Thymus (tissue), 11 donors: Measurements from ENCODE around the gene AURKAIP1. TPM values are rescaled to one million over a fixed set of nuclear protein-coding genes. Genes with fewer than 3 reads are reported as not detected.
"Not testable (repeated sequence)": the region's sequence is repeated elsewhere in the genome, so short reads cannot be mapped to it uniquely, and the experiment has no call there.

Source experiments
- DNase-seq, 9 donors: peaks; one replicate each; pipeline ENCODE4 v3.0.0-alpha.2; 2013; ENCODE audit warnings: low spot score in 9 of 9, low read depth in 6 of 9, missing footprints in 1 of 9
- H3K27ac ChIP-seq, 2 donors: one replicate each; pipeline ENCODE4 v1.5.1; 2013; ENCODE audit warnings: control low read depth in 1 of 2, low read depth in 1 of 2, low read length in 1 of 2, mild to moderate bottlenecking in 1 of 2, moderate library complexity in 1 of 2
- H3K27me3 ChIP-seq, 2 donors: one replicate each; pipeline ENCODE4 v1.5.1; 2013; ENCODE audit warnings: low read length in 1 of 2; ENCODE audit not compliant: control insufficient read depth in 2 of 2, insufficient read depth in 1 of 2
- H3K36me3 ChIP-seq, 2 donors: one replicate each; pipeline ENCODE4 v1.5.1; 2013; ENCODE audit warnings: low read length in 1 of 2, mild to moderate bottlenecking in 1 of 2, moderate library complexity in 1 of 2; ENCODE audit not compliant: control insufficient read depth in 2 of 2, insufficient read depth in 2 of 2
- H3K4me1 ChIP-seq, 2 donors: one replicate each; pipeline ENCODE4 v1.5.1; 2013; ENCODE audit warnings: low read length in 2 of 2; ENCODE audit not compliant: control insufficient read depth in 2 of 2, insufficient read depth in 2 of 2
- H3K4me3 ChIP-seq, 2 donors: one replicate each; pipeline ENCODE4 v1.5.1; 2013; ENCODE audit warnings: low read length in 2 of 2, control low read depth in 1 of 2, mild to moderate bottlenecking in 1 of 2
- H3K9me3 ChIP-seq, 2 donors: one replicate each; pipeline ENCODE4 v1.5.1; 2013; ENCODE audit warnings: low read length in 1 of 2, mild to moderate bottlenecking in 1 of 2; ENCODE audit not compliant: control insufficient read depth in 2 of 2, insufficient read depth in 1 of 2
- WGBS: extraction: QIAGEN DNeasy Blood & Tissue Kit; methylation state at CpG from one replicate; pipeline ENCODE4 v1.1.7; 2013; 5-methylcytosine and 5-hydroxymethylcytosine counted together
- polyA plus RNA-seq: library from polyadenylated mRNA; stranded (reverse); fragments of 200-250 nt; gene quantifications from one replicate; pipeline ENCODE4 v1.2.3, GENCODE V29; 2013
- total RNA-seq: library from RNA; stranded (reverse); fragments of 120-200 nt; gene quantifications from one replicate; pipeline ENCODE4 v1.2.4, GENCODE V29; 2013
- donor health status: healthy.

AURKAIP1 gene
- total and polyA plus RNA-seq, 2 donors: 96.2 to 116 TPM

- H3K27ac ChIP-seq: no peak overlapping the region
- H3K27me3 ChIP-seq: no peaks in the 10 kb centered on the region
- peaks cover 83 to 84% of the 10 kb centered on the region in 2 donors for H3K36me3 ChIP-seq
- H3K9me3 ChIP-seq: no peaks in the 10 kb centered on the region
- DNase-seq: no peak
- no peak overlapping the region for H3K4me3 ChIP-seq
- peaks cover 8 to 15% of the 10 kb centered on the region in 2 donors for H3K4me1 ChIP-seq
- 93% methylated on average over 11 of the region's 11 CpGs for WGBS
Measured at GRCh38 chr1:1393428-1393827, 18.4 kb upstream of the AURKAIP1 start.

- Histone ChIP-seq H3K4me3 (no peak overlapping the region), H3K27me3 (no peaks in the 10 kb centered on the region), H3K36me3 (peaks cover 86 to 87% of the 10 kb centered on the region in 2 donors), H3K27ac (no peak overlapping the region), H3K9me3 (no peaks in the 10 kb centered on the region), H3K4me1 (peaks cover 4 to 11% of the 10 kb centered on the region in 2 donors)
- no peak for DNase-seq
- WGBS: 96% methylated on average over 4 of the region's 4 CpGs
Measured at GRCh38 chr1:1393014-1393413, 18.0 kb upstream of the AURKAIP1 start.

- Histone ChIP-seq H3K9me3 (peaks cover 0 to 5% of the 10 kb centered on the region in 2 donors), H3K27ac (no peak overlapping the region), H3K36me3 (peaks cover 92% of the 10 kb centered on the region in 2 donors), H3K4me1 (no peaks in the 10 kb centered on the region), H3K4me3 (no peak overlapping the region), H3K27me3 (no peaks in the 10 kb centered on the region)
- WGBS: 96% methylated on average over 12 of the region's 12 CpGs
- DNase-seq: no peak
Measured at GRCh38 chr1:1391225-1391624, 16.2 kb upstream of the AURKAIP1 start.

- H3K27ac ChIP-seq: no peak overlapping the region
- H3K4me3 ChIP-seq: no peak overlapping the region
- WGBS: 97% methylated on average over 12 of the region's 12 CpGs
- no peaks in the 10 kb centered on the region for H3K4me1 ChIP-seq
- peaks cover 96 to 97% of the 10 kb centered on the region in 2 donors for H3K36me3 ChIP-seq
- no peak for DNase-seq
- no peaks in the 10 kb centered on the region for H3K27me3 ChIP-seq
- peaks cover 0 to 5% of the 10 kb centered on the region in 2 donors for H3K9me3 ChIP-seq
Measured at GRCh38 chr1:1390675-1391074, 15.7 kb upstream of the AURKAIP1 start.

GRCh38 chr1:1388078-1388472 is 13.1 kb upstream of the AURKAIP1 start:
- no peak for DNase-seq
- H3K27me3 ChIP-seq: no peaks in the 10 kb centered on the region
- no peak overlapping the region for H3K4me3 ChIP-seq
- 98% methylated on average over 16 of the region's 16 CpGs for WGBS
- H3K9me3 ChIP-seq: peaks cover 0 to 5% of the 10 kb centered on the region in 2 donors
- no peaks in the 10 kb centered on the region for H3K4me1 ChIP-seq
- no peak overlapping the region for H3K27ac ChIP-seq
- H3K36me3 ChIP-seq: peaks cover 76 to 78% of the 10 kb centered on the region in 2 donors

- WGBS: 98% methylated on average over 50 of the region's 50 CpGs
- Histone ChIP-seq H3K27me3 (no peaks in the 10 kb centered on the region), H3K27ac (no peak overlapping the region), H3K4me1 (no peaks in the 10 kb centered on the region), H3K4me3 (no peak overlapping the region), H3K36me3 (peaks cover 69 to 71% of the 10 kb centered on the region in 2 donors), H3K9me3 (peaks cover 0 to 5% of the 10 kb centered on the region in 2 donors)
- DNase-seq: no peak
Measured at GRCh38 chr1:1387098-1388077, 12.4 kb upstream of the AURKAIP1 start.

- Histone ChIP-seq H3K4me1 (no peaks in the 10 kb centered on the region), H3K27me3 (no peaks in the 10 kb centered on the region), H3K4me3 (no peak overlapping the region), H3K27ac (no peak overlapping the region), H3K9me3 (peaks cover 0 to 5% of the 10 kb centered on the region in 2 donors), H3K36me3 (peaks cover 57 to 59% of the 10 kb centered on the region in 2 donors)
- no peak for DNase-seq
- WGBS: 96% methylated on average over 8 of the region's 8 CpGs
Measured at GRCh38 chr1:1385931-1386330, 10.9 kb upstream of the AURKAIP1 start.

GRCh38 chr1:1385339-1385738 is 10.3 kb upstream of the AURKAIP1 start:
- not testable (repeated sequence) for H3K27me3 ChIP-seq, H3K4me3 ChIP-seq, H3K4me1 ChIP-seq, DNase-seq, H3K27ac ChIP-seq, H3K9me3 ChIP-seq
- peaks cover 56 to 58% of the 10 kb centered on the region in 2 donors for H3K36me3 ChIP-seq
- WGBS: 97% methylated on average over 29 of the region's 29 CpGs

GRCh38 chr1:1381294-1381693 is 6.3 kb upstream of the AURKAIP1 start:
- no peak for DNase-seq
- H3K27ac ChIP-seq: no peak overlapping the region
- 84% methylated on average over 8 of the region's 8 CpGs for WGBS

More at GRCh38 chr1:1381294-1381693, 6.3 kb upstream of the AURKAIP1 start:
- no peaks in the 10 kb centered on the region for H3K9me3 ChIP-seq
- H3K27me3 ChIP-seq: no peaks in the 10 kb centered on the region
- no peak overlapping the region for H3K4me3 ChIP-seq
- peaks cover 17 to 21% of the 10 kb centered on the region in 2 donors for H3K36me3 ChIP-seq
- no peaks in the 10 kb centered on the region for H3K4me1 ChIP-seq
